ENCODE results near the gene PLEKHA7. TPM values are rescaled to one million over a fixed set of nuclear protein-coding genes. Genes with fewer than 3 reads are reported as not detected.

Gene PLEKHA7
- total RNA-seq, 1 experiment from 2014 or later, result 7.2 TPM

- Histone ChIP-seq H3K4me1 (ENCODE audit: control insufficient read depth in 1 of 2, insufficient read depth in 2 of 2, low read length in 2 of 2) (peaks cover 4 to 9% of the 10 kb centered on the region in 2 experiments; a peak in 3 of 4 replicates), H2AFZ (ENCODE audit: low read depth, low read length, poor library complexity, severe bottlenecking) (no peak overlapping the region), H3K27ac (ENCODE audit: low read depth, low read length) (no peak overlapping the region), H3K9me3 (ENCODE audit: control insufficient read depth in 1 of 2, insufficient read depth in 1 of 2, low read depth in 1 of 2, low read length in 2 of 2) (no peaks in the 10 kb centered on the region), H4K20me1 (ENCODE audit: insufficient read depth) (no peaks in the 10 kb centered on the region), H3K79me2 (ENCODE audit: insufficient read depth, low read length) (no peaks in the 10 kb centered on the region), H3K9me2 (ENCODE audit: insufficient read depth) (no peaks in the 10 kb centered on the region), H3K27me3 (ENCODE audit: insufficient read depth, low read length) (no peaks in the 10 kb centered on the region), H3K4me3 (replicated peaks in 1 of 2; ENCODE audit: low read depth in 1 of 2, low read length in 2 of 2) (no peak overlapping the region), H3K4me2 (ENCODE audit: low read length) (no peak overlapping the region), H3K9ac (ENCODE audit: low read length) (no peak overlapping the region), H3K36me3 (ENCODE audit: control insufficient read depth in 1 of 2, insufficient read depth in 2 of 2, low read length in 2 of 2) (no peaks in the 10 kb centered on the region)
- no TSS peak for BruUV-seq (replicated peaks)
- ATAC-seq, result no peak
- no peak for DNase-seq (ENCODE audit: low read depth, low spot score)
- ChIA-PET POLR2A (no interaction called here), RAD21 (ENCODE audit: low non-redundant PET in 1 of 2, low total read pairs in 2 of 2, uncharacterized antibody in 2 of 2, unreplicated experiment in 2 of 2) (no interaction called here), CTCF (no interaction called here)
- TF ChIP-seq FOSL1 (IDR thresholded peaks at IDR 0.05; ENCODE audit: low read depth) (no peak), SIN3A (IDR thresholded peaks at IDR 0.05; ENCODE audit: low read depth) (no peak), ZNF274 (IDR thresholded peaks at IDR 0.05; ENCODE audit: low read depth, low read length) (no peak), MAX (IDR thresholded peaks at IDR 0.05) (no peak)
- intact Hi-C loops (cut with micrococcal nuclease), result no loop called here
These were observed 197.6 kb downstream of the PLEKHA7 start for GRCh38 chr11:16816358-16817270.

- Histone ChIP-seq H2AFZ (ENCODE audit: low read depth, low read length, poor library complexity, severe bottlenecking) (no peak overlapping the region), H3K79me2 (ENCODE audit: insufficient read depth, low read length) (no peaks in the 10 kb centered on the region), H3K36me3 (ENCODE audit: control insufficient read depth in 1 of 2, insufficient read depth in 2 of 2, low read length in 2 of 2) (no peaks in the 10 kb centered on the region), H3K27ac (ENCODE audit: low read depth, low read length) (no peak overlapping the region), H3K9me2 (ENCODE audit: insufficient read depth) (no peaks in the 10 kb centered on the region), H3K9ac (ENCODE audit: low read length) (no peak overlapping the region), H3K4me3 (replicated peaks in 1 of 2; ENCODE audit: low read depth in 1 of 2, low read length in 2 of 2) (no peak overlapping the region), H3K4me2 (ENCODE audit: low read length) (no peak overlapping the region), H3K27me3 (ENCODE audit: insufficient read depth, low read length) (no peaks in the 10 kb centered on the region), H4K20me1 (ENCODE audit: insufficient read depth) (no peaks in the 10 kb centered on the region), H3K9me3 (ENCODE audit: control insufficient read depth in 1 of 2, insufficient read depth in 1 of 2, low read depth in 1 of 2, low read length in 2 of 2) (no peaks in the 10 kb centered on the region), H3K4me1 (ENCODE audit: control insufficient read depth in 1 of 2, insufficient read depth in 2 of 2, low read length in 2 of 2) (peaks cover 0 to 2% of the 10 kb centered on the region in 2 experiments; a peak in 2 of 4 replicates)
- no peak for DNase-seq (ENCODE audit: low read depth, low spot score)
- ChIA-PET CTCF (no interaction called here), POLR2A (no interaction called here), RAD21 (ENCODE audit: low non-redundant PET in 1 of 2, low total read pairs in 2 of 2, uncharacterized antibody in 2 of 2, unreplicated experiment in 2 of 2) (no interaction called here)
- no peak for TF ChIP-seq ZBTB33 (IDR thresholded peaks at IDR 0.05; ENCODE audit: extremely low read depth, insufficient replicate concordance, low read length)
- no peak for TF ChIP-seq JUND (IDR thresholded peaks at IDR 0.05)
- no peak for TF ChIP-seq SIN3A (IDR thresholded peaks at IDR 0.05; ENCODE audit: low read depth)
- intact Hi-C loops (cut with micrococcal nuclease), result no loop called here
- ATAC-seq, result no peak
- no TSS peak for BruUV-seq (replicated peaks)
These were observed 199.0 kb downstream of the PLEKHA7 start for GRCh38 chr11:16815047-16815767.
